Measurements from ENCODE around the gene CACNA2D2.

GRCh38 chr3:50405249-50405648 lies 98.2 kb downstream of the CACNA2D2 start:
- TF ChIP-seq CTCF (conservative IDR thresholded peaks at IDR 0.05) (no peak), ZFX (IDR thresholded peaks at IDR 0.05) (no peak)
